Immature natural killer cell (primary cell): ENCODE measurements around the gene CFAP299. TPM values are rescaled to one million over a fixed set of nuclear protein-coding genes. Genes with fewer than 3 reads are reported as not detected.
A peak's percentile ranks its signal among the peaks of the same experiment; 100 is the strongest.

Experiments used
- DNase-seq, 3 donors: peaks; one replicate each; pipeline ENCODE4 v3.0.0; 2022; ENCODE audit warnings: mixed read lengths in 1 of 3
- H3K27ac Mint-ChIP-seq, 6 donors: one replicate each; pipeline ENCODE4 v1.8.0; 2020; ENCODE audit warnings: mixed read lengths in 6 of 6, mild to moderate bottlenecking in 5 of 6, inconsistent platforms in 4 of 6, moderate library complexity in 3 of 6
- H3K27me3 Mint-ChIP-seq, 3 donors: one replicate each; pipeline ENCODE4 v1.8.0; 2020 to 2021; ENCODE audit warnings: low read depth in 3 of 3, mild to moderate bottlenecking in 3 of 3, mixed read lengths in 3 of 3, moderate library complexity in 3 of 3, inconsistent platforms in 1 of 3
- H3K36me3 Mint-ChIP-seq, 3 donors: one replicate each; pipeline ENCODE4 v1.8.0; 2020; ENCODE audit warnings: mixed read lengths in 3 of 3, inconsistent platforms in 2 of 3, mild to moderate bottlenecking in 2 of 3
- H3K4me1 Mint-ChIP-seq, 2 donors: one replicate each; pipeline ENCODE4 v1.8.0; 2020; ENCODE audit warnings: inconsistent platforms in 2 of 2, mild to moderate bottlenecking in 2 of 2, mixed read lengths in 2 of 2, moderate library complexity in 1 of 2
- H3K4me3 Mint-ChIP-seq, 5 donors: one replicate each; pipeline ENCODE4 v1.8.0; 2020; ENCODE audit warnings: mild to moderate bottlenecking in 5 of 5, mixed read lengths in 5 of 5, inconsistent platforms in 3 of 5, moderate library complexity in 3 of 5
- H3K9me3 Mint-ChIP-seq, 6 donors: one replicate each; pipeline ENCODE4 v1.8.0; 2020; ENCODE audit warnings: mild to moderate bottlenecking in 6 of 6, mixed read lengths in 6 of 6, inconsistent platforms in 4 of 6, moderate library complexity in 3 of 6
- polyA plus RNA-seq, 3 donors: library from polyadenylated mRNA; unstranded; fragments of 300-500 nt; fragmentation: Illumina TruSeq; gene quantifications; one replicate each; pipeline ENCODE4 v1.2.3, GENCODE V29; 2021

The CFAP299 gene
- polyA plus RNA-seq, 3 donors from 2014 or later = 0.72 TPM; not detected in 2

DNA sequence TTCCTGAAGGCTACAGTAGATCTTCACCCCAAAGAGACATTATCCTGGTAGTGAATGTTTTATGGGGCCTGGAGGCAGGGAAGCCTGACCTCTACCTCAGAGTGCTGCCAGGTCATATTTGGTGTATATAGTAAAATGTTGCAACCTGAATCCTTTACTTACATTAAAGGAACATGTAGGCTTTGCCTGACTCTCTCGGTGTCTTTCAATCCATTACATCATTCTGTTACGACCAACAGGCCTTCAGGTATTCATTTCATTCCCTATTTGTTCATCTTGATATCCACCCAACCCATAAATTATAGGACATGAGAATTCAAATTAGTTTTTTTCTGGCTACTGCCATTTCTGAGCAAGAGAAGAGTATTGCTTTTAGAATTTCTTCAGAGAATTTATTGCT is 116.5 kb downstream of the CFAP299 start:
- Mint-ChIP-seq H3K4me3 (no peak overlapping the region), H3K27ac (no peak overlapping the region), H3K27me3 (peaks cover 0 to 2% (median 0%) of the 10 kb centered on the region in 3 donors), H3K9me3 (peaks cover 0 to 5% (median 1%) of the 10 kb centered on the region in 6 donors), H3K36me3 (peaks cover 0 to 2% (median 0%) of the 10 kb centered on the region in 3 donors), H3K4me1 (no peaks in the 10 kb centered on the region)
- DNase-seq = no peak

- Mint-ChIP-seq H3K9me3 (peaks cover 0 to 5% (median 1%) of the 10 kb centered on the region in 6 donors), H3K4me3 (no peak overlapping the region), H3K27me3 (no peaks in the 10 kb centered on the region), H3K4me1 (no peaks in the 10 kb centered on the region), H3K27ac (no peak overlapping the region), H3K36me3 (peaks cover 0 to 2% (median 0%) of the 10 kb centered on the region in 3 donors)
- no peak for DNase-seq
These were observed 117.2 kb downstream of the CFAP299 start for GRCh38 chr4:80452768-80453167.

DNA sequence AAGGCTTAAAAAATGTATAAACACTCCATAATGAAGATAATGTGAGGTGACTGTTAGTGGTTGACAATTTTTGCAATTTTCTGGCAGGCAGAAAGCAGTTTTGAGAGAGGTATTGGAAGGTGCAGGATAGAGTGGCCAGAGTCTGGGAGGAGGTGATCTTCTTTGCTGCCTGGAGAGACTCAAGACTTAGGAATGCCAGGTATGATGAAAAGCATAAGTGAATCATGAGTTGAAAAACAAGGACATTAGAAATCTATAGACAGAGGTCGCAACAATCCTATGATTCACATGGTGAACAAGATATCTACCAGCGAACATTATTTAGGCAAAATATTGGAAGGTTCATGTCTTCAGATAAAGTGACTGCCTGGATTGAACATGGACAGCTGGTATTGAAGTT is 118.5 kb downstream of the CFAP299 start:
- H3K4me1 Mint-ChIP-seq = no peaks in the 10 kb centered on the region
- H3K27ac Mint-ChIP-seq = peak overlapping the region in 1 of 6 donors; percentile 3
- H3K27me3 Mint-ChIP-seq = no peaks in the 10 kb centered on the region
- H3K4me3 Mint-ChIP-seq = no peak overlapping the region
- no peaks in the 10 kb centered on the region for H3K36me3 Mint-ChIP-seq
- DNase-seq = no peak
- peaks cover 0 to 5% (median 1%) of the 10 kb centered on the region in 6 donors for H3K9me3 Mint-ChIP-seq

DNA sequence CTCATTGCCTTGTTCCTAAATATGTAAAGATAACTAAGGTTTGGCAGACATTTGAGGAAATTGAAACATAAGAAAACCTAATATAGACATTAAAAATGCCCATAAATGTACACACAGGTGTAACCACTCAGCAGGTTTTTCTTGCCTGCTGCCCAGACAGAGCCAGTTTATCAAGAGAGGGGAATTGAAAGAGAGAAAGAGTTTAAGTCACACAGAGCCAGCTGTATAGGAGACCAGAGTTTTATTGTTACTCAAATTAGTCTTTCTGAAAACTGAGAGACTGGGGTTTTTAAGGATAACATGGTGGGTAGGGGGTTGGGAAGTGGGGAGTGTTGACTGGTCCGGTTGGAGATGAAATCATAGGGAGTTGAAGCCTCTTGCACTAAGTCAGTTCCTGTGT is 119.0 kb downstream of the CFAP299 start:
- Mint-ChIP-seq H3K36me3 (no peaks in the 10 kb centered on the region), H3K9me3 (peaks cover 0 to 5% (median 1%) of the 10 kb centered on the region in 6 donors), H3K4me3 (no peak overlapping the region), H3K27me3 (no peaks in the 10 kb centered on the region), H3K4me1 (no peaks in the 10 kb centered on the region), H3K27ac (no peak overlapping the region)
- DNase-seq = no peak

DNA sequence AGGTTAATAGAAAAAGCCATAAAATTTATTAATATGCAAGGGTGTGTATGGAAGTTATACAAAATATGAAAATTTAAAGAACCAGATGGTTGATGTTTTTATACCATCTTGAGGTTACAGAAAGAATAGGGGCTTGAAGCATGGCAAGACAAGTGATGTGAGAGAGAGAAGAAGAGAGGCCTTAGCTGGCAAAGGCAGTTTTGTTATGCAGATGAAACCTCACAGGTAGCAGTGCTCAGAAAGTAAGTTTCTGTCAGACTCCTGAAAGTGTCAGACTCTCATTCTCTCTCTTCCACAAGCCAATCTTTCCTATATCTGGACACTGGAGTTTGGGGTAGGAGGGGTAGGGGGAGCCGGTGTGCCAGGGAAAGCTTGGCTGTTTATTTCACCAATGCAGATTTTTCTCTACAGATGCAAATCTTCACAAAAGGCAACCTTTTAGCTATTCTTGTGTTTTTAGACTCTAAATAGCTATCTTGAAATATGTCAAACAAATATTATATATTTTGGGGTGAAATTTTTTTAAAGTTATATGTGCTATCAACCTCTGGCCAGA is 124.5 kb downstream of the CFAP299 start:
- DNase-seq = no peak
- Mint-ChIP-seq H3K36me3 (no peaks in the 10 kb centered on the region), H3K27ac (no peak overlapping the region)

GRCh38 chr4:80461412-80461811 is 125.9 kb downstream of the CFAP299 start:
- DNase-seq = no peak
- Mint-ChIP-seq H3K36me3 (no peaks in the 10 kb centered on the region), H3K27ac (peak overlapping the region in 1 of 6 donors; percentile 8), H3K4me3 (no peak overlapping the region), H3K9me3 (no peaks in the 10 kb centered on the region), H3K27me3 (peaks cover 0 to 1% (median 0%) of the 10 kb centered on the region in 3 donors), H3K4me1 (peaks cover 8 to 18% of the 10 kb centered on the region in 2 donors)

More for the DNA sequence above, 124.5 kb downstream of the CFAP299 start:
- Mint-ChIP-seq H3K9me3 (no peaks in the 10 kb centered on the region), H3K27me3 (peaks cover 0 to 1% (median 0%) of the 10 kb centered on the region in 3 donors), H3K4me3 (no peak overlapping the region), H3K4me1 (peaks cover 8 to 18% of the 10 kb centered on the region in 2 donors)

- peak; percentile 24 to 29 (median 29) for DNase-seq
- Mint-ChIP-seq H3K4me3 (peak overlapping the region; percentile 68 to 91 (median 78)), H3K27me3 (peaks cover 0 to 3% (median 0%) of the 10 kb centered on the region in 3 donors), H3K9me3 (no peaks in the 10 kb centered on the region), H3K4me1 (peaks cover 8 to 18% of the 10 kb centered on the region in 2 donors), H3K27ac (peak overlapping the region; percentile 62 to 90 (median 78)), H3K36me3 (no peaks in the 10 kb centered on the region)
These were observed 127.1 kb downstream of the CFAP299 start for GRCh38 chr4:80462621-80463091.

GRCh38 chr4:80463509-80463908 is 128.0 kb downstream of the CFAP299 start:
- no peak for DNase-seq
- H3K36me3 Mint-ChIP-seq = no peaks in the 10 kb centered on the region
- H3K27me3 Mint-ChIP-seq = peaks cover 0 to 3% (median 0%) of the 10 kb centered on the region in 3 donors
- H3K9me3 Mint-ChIP-seq = no peaks in the 10 kb centered on the region
- H3K4me3 Mint-ChIP-seq = peak overlapping the region; percentile 21 to 91 (median 47)
- H3K4me1 Mint-ChIP-seq = peaks cover 8 to 18% of the 10 kb centered on the region in 2 donors
- peak overlapping the region; percentile 40 to 82 (median 57) for H3K27ac Mint-ChIP-seq

DNA sequence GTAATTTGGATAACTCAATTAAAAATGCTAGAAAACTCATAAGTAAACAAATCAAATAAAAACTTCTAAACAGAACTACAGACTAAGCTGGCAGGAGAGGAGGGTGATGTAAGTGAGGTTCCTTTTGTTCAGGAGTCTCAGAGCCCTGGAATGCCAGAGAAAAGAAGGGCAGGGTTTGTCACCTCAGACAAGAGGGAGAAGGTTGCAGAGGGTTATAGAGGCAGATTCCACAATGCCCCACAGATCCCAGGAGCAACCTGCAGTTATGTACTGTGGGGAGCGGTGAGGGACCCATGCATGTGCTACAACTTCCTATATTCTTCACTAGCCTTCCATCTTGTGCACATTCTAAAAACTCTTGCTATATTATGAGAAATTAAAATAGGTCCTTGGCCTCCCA is 129.7 kb downstream of the CFAP299 start:
- H3K27ac Mint-ChIP-seq = no peak overlapping the region
- H3K36me3 Mint-ChIP-seq = no peaks in the 10 kb centered on the region
- H3K27me3 Mint-ChIP-seq = peaks cover 0 to 3% (median 0%) of the 10 kb centered on the region in 3 donors
- peaks cover 0 to 1% (median 0%) of the 10 kb centered on the region in 6 donors for H3K9me3 Mint-ChIP-seq
- H3K4me3 Mint-ChIP-seq = no peak overlapping the region
- DNase-seq = no peak
- peaks cover 8 to 18% of the 10 kb centered on the region in 2 donors for H3K4me1 Mint-ChIP-seq

DNA sequence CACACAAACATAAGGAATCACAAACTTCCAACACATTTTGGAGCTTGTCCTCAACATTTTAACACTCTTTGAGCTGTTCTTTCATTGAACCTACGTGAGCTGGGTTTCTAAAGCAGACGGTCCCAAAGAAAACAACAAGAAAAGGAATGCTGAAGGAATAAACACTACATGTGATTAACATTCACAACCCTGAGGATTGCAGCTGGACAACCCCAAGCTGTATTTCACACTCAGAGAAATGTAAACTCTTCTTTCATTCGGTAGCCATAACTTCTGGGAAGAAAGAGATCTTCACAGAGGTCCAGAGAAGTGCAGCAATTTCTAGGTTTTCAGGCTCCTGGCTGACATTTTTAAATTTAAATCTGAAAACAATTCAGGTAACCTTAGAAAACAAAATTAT is 130.2 kb downstream of the CFAP299 start:
- no peak for DNase-seq
- peaks cover 8 to 18% of the 10 kb centered on the region in 2 donors for H3K4me1 Mint-ChIP-seq
- H3K36me3 Mint-ChIP-seq = no peaks in the 10 kb centered on the region
- no peak overlapping the region for H3K27ac Mint-ChIP-seq
- peaks cover 0 to 1% (median 0%) of the 10 kb centered on the region in 6 donors for H3K9me3 Mint-ChIP-seq
- peaks cover 0 to 3% (median 0%) of the 10 kb centered on the region in 3 donors for H3K27me3 Mint-ChIP-seq
- H3K4me3 Mint-ChIP-seq = no peak overlapping the region

DNA sequence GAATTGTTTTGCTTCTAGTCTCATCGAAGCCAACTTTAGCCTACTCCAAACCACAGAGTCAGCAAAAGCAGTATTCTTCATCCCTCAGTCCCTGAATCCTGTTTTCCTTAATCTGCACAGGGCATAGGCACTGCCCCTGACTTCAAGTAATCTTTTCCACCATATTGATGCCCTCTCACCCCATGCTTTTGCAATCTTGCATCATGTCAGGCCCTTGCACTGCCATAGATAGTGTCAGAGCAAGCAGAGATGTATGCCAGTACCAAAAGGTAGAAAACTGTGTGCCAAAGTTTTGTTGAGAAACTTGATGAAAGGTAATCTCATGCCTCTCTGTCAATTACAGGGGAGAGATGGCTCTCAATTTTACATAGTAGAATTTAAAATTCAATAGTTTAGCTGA is 131.1 kb downstream of the CFAP299 start:
- DNase-seq = no peak
- H3K9me3 Mint-ChIP-seq = peaks cover 0 to 1% (median 0%) of the 10 kb centered on the region in 6 donors

GRCh38 chr4:80471756-80472155 is 136.2 kb downstream of the CFAP299 start:
- H3K9me3 Mint-ChIP-seq = peaks cover 0 to 3% (median 0%) of the 10 kb centered on the region in 6 donors
- no peaks in the 10 kb centered on the region for H3K36me3 Mint-ChIP-seq
- H3K4me1 Mint-ChIP-seq = no peaks in the 10 kb centered on the region
- no peak overlapping the region for H3K27ac Mint-ChIP-seq
- DNase-seq = no peak
- H3K4me3 Mint-ChIP-seq = no peak overlapping the region
- peaks cover 0 to 2% (median 0%) of the 10 kb centered on the region in 3 donors for H3K27me3 Mint-ChIP-seq

More for the DNA sequence above, 131.1 kb downstream of the CFAP299 start:
- peaks cover 8 to 18% of the 10 kb centered on the region in 2 donors for H3K4me1 Mint-ChIP-seq
- no peak overlapping the region for H3K27ac Mint-ChIP-seq
- peaks cover 0 to 3% (median 0%) of the 10 kb centered on the region in 3 donors for H3K27me3 Mint-ChIP-seq
- no peak overlapping the region for H3K4me3 Mint-ChIP-seq
- H3K36me3 Mint-ChIP-seq = no peaks in the 10 kb centered on the region

DNA sequence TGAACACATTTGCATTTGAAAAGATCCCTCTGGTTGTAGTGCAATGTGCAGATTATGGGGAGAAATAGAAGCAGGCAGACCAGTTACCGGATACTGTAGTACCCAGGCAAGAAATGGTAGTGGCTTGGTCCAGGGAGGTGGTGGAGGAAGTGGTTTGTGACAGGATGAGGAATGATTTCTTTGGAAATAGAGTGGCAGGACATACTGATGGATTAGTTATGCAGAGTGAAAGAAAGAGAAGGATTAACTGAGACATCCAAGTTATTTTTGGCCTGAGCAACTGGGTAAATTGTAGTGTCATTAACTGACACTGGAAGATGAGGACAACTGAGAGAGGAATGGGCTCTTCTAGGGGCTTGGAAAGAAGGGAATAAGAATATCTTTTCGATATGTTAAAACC is 139.7 kb downstream of the CFAP299 start:
- Mint-ChIP-seq H3K4me3 (no peak overlapping the region), H3K36me3 (peaks cover 0 to 4% (median 0%) of the 10 kb centered on the region in 3 donors)

GRCh38 chr4:80475798-80476197 is 140.3 kb downstream of the CFAP299 start:
- H3K27ac Mint-ChIP-seq = no peak overlapping the region
- peaks cover 0 to 5% (median 0%) of the 10 kb centered on the region in 6 donors for H3K9me3 Mint-ChIP-seq

More for the DNA sequence above, 139.7 kb downstream of the CFAP299 start:
- H3K9me3 Mint-ChIP-seq = peaks cover 0 to 5% (median 0%) of the 10 kb centered on the region in 6 donors
- H3K27me3 Mint-ChIP-seq = peaks cover 0 to 2% (median 0%) of the 10 kb centered on the region in 3 donors
- no peaks in the 10 kb centered on the region for H3K4me1 Mint-ChIP-seq
- no peak for DNase-seq
- H3K27ac Mint-ChIP-seq = no peak overlapping the region

More at GRCh38 chr4:80475798-80476197, 140.3 kb downstream of the CFAP299 start:
- no peaks in the 10 kb centered on the region for H3K4me1 Mint-ChIP-seq
- no peak overlapping the region for H3K4me3 Mint-ChIP-seq
- H3K27me3 Mint-ChIP-seq = peaks cover 0 to 2% (median 0%) of the 10 kb centered on the region in 3 donors
- peaks cover 0 to 4% (median 0%) of the 10 kb centered on the region in 3 donors for H3K36me3 Mint-ChIP-seq
- DNase-seq = no peak
